ENCODE results near the gene SLCO2A1.

Gene SLCO2A1

DNA sequence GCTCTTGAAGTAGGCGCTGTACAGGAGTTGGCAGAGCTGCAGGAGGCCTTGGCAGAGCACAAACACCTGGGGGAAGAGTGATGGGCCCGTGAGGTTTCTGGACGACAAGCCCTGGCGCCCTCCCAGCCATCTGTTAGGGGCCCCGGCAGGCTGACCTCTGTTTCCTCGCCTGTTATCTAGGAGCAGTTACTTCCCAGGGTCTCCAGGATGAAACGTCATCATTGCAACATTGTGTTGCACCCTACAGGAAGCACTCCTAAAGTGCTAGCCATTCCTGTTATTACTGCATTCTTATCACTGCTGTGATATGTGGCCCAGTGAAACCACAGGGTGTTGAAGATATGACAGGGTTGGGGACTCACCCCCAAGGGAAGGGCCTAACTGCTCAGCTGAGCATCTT, 50.2 kb downstream of the SLCO2A1 start:
- DNase-seq: no peak

GRCh38 chr3:133977568-133977967, 52.2 kb downstream of the SLCO2A1 start:
- no peak for DNase-seq

DNA sequence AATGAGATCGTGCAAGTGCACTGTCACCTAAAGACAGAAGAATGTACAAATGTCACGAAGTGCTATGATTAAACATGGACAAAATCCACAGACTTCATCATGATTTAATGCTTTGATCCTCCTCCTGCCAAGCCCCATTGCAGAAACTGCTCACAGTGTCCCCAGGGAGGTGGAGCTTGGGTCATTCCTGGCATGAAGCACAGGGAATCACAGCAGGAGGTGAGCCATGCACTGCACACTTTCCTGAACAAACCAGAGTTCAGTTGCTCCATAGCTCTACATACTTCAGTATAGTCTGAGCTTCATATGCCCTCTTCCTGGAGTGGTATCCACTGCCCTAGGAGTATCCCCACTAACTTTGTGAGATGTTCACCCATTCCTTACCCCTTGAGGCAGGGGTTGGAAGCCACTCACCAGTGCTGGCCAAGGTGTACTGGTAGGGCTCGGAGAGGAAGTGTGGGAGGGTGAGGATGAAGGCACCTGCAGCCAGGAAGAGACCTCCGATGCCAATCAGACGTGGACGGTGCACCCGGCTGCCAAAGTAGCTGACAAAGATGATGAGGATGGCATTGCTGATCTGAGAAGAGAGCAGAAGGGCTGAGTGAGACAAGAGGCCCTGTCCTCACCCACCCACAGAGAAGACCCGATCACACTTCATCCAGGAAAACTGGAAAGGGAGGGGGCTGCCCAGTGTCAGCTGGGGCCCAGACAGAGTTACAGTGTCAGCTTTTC, 56.3 kb downstream of the SLCO2A1 start:
- no peak for DNase-seq

DNA sequence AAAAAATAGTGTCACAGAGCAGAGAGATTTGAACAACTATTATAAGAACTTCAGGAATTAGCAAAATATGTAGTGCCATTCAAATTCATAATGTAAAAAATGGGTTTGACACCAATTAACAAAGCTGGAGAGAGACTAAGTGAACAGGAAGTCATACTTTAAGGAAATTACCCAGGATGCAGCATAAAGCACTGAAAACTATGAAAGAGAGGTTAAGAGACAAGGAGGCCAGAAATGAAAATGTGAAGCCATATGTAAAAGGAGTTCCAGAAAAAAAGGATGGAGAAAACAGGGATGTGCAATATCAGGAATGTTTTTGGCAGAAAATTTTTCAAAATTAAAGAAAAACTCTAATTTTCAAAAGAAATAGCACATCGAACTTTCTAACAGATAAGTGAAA, 57.6 kb downstream of the SLCO2A1 start:
- DNase-seq: no peak

GRCh38 chr3:133970916-133971315, 58.8 kb downstream of the SLCO2A1 start:
- DNase-seq: no peak

GRCh38 chr3:133970339-133970738, 59.4 kb downstream of the SLCO2A1 start:
- DNase-seq: no peak

GRCh38 chr3:133967992-133968892, 61.5 kb downstream of the SLCO2A1 start:
- DNase-seq: no peak

GRCh38 chr3:133966954-133967353, 62.8 kb downstream of the SLCO2A1 start:
- no peak for DNase-seq

- no peak for DNase-seq
These were observed 63.8 kb downstream of the SLCO2A1 start for GRCh38 chr3:133965906-133966305.

DNA sequence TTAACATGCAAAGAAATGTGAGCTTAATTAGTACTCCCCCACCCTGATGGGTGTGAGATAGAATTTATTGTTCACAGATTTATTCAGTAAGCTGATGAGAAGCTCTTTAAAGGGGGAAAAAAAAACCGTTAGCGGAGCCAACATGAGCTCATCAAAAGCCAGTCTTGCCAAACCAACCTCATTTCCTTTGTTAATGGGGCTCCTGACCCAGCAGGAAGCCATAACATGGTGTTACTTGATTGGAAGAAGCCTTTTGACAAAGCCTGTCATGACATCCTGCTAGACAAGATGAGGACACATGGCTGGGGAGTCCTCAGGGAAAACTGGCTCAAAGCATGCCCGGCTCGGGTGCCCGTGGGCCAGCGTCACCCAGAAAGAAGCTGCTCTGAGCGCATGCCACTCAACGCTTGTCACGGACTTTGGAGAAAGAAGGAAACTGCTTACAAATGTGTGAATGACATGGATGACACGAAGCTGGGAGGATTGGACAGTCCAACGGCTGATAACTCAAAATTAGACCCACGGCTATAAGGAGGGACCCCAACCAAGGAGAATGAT, 64.6 kb downstream of the SLCO2A1 start:
- DNase-seq: no peak

DNA sequence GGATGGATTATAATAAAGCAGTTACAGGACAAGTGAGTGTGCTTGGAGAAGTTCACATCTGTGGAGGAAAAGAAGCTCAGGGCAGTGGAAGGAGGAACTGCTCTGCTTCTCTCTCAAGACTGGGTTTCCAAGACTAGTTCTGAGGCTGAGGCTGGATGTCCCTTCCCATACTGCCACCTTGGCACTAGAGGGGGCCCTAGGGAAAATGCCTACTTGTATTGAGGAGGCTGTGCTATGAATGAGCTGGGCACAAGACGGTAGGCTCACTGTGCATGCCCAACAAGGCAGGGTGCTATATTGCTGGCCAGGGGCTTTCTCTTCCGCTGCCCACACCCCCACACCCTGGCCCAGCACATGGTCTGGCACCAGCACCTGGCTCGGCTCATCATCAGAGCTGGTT, 65.2 kb downstream of the SLCO2A1 start:
- DNase-seq: no peak

DNA sequence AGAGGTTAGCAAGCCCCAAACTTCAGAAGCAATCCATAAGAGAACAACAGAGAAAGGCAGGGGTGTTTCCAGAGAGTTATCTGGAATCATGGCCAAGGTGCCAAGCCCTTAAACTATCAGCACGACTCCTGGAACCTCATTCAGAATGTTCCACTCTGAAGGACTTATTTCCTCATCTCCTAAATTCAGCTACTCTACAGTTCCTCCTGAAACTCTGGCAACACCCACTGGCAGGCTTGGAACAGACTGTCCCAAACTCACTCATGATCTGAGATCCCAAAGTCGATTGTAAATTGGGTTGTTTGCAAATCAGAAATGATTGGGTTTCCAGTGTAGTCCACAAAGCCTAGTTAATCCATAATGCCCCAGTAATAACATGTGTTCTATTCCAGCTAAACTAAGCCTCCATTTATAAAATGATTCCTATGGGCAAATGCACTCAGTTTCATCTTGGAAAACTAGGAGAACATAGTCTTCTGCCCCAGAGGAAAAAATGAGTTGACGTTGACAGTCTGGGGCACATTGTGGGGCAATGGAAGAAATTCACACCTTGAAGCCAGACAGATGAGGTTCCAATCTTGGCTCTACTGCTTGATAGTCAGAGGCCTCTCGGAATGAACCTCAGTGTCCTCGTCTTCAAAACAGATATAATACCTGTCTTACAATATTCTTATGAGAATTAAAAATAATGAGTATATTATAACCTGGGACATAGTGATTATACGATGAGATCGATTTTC, 65.9 kb downstream of the SLCO2A1 start:
- no peak for DNase-seq

GRCh38 chr3:133962849-133963248, 66.9 kb downstream of the SLCO2A1 start:
- no peak for DNase-seq

DNA sequence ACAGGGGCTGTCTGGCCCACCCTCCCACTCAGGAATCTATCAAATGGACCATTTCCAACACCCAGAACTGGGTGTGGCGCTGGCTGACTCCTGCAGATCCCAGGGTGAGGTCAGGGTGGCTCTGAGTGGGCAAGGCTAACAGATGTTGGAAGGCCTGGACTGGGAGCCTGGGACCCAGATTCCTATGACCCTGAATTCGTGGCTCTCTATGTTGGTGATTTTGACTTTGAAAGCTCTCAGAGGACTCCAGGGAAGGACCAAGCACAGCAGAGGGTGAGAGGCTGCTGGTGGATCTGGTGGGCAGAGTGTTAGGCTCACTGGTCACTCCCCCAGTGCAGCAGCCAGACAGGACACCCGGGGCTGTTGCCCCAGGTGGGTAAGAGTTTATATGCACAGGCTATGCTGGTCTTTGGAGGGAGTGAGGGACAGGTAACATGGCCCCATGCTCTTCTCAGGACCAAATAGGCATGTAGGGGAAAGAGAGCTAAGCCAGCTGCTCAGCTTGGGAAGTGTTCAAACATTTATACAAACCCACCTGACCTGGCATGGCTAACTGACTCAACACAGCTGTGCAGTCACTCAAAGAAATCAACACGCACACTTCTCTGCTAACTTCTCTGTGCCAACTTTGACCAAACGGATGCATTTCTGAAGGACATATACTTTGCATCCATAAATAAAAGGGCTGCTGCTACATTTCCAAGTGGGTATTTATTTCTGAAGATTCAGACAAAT, 71.5 kb downstream of the SLCO2A1 start:
- DNase-seq: no peak

- DNase-seq: no peak
These were observed 72.7 kb downstream of the SLCO2A1 start for GRCh38 chr3:133956982-133957381.

DNA sequence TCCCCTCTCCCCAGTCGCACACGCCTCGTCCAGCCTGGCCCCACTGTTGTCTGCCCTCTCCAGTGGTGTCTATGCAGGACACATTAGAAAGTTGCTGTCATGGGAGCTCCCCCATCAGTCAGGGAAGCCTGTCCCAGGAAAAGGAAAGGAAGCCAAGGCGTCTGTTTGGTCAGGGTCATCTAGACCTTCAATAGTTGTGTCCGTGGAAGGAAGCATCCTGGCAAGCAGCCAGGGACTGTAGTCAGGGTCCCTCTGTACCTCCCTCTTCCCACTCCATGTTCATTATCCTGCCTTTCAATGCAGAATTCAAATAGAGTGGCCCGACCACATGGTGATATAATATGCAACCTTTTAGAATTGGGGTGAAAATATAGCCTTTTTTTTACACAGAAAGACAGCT, 73.4 kb downstream of the SLCO2A1 start:
- no peak for DNase-seq

DNA sequence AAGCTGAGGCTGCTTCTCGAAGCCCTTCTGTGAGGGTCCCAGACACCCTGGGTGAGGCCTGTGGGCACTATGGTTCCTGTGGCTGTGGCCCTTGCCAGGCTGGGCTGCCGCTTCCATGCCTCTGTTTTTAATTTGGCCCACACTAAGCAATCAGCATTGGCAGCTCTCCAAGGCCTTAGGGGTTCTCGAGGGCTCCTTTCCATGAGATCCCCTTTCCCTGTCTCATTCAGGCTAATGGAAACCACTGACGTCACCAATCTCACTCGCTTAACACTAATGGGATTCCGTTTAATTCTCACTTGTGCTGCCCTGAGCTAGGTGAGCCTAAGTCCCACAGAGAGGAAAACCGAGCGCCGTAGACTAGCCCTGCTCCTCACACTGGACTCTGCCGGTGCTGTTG, 73.8 kb downstream of the SLCO2A1 start:
- no peak for DNase-seq

- no peak for DNase-seq
These were observed 74.9 kb downstream of the SLCO2A1 start for GRCh38 chr3:133954717-133955360.

DNA sequence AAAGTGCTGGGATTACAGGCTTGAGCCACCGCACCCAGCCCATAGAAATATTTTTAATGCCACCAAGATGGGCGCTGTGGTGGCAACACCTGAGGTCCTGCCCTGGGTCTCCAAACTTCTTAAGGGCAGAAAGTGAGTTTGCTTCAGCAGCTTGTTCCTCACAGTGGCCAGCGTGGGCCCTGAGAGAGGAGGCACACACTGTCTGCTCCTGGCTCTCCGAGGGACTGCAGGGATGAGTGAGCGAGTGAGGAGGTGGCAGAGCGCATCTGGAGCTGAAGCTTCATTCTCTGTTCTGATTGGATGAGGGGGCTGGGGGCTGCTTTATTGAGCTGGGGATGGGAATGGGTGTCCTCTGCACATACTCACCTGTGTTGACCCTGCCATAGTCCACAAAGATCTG, 76.4 kb downstream of the SLCO2A1 start:
- DNase-seq: no peak

GRCh38 chr3:133949438-133949837, 80.3 kb downstream of the SLCO2A1 start:
- no peak for DNase-seq

- no peak for DNase-seq
These were observed 80.7 kb downstream of the SLCO2A1 start for GRCh38 chr3:133948996-133949395.

All from C1 segment of cervical spinal cord (tissue), 14 donors.